Liver (tissue), 9 donors: Measurements from ENCODE around the gene NOS1AP. TPM values are rescaled to one million over a fixed set of nuclear protein-coding genes. Genes with fewer than 3 reads are reported as not detected.

Experiments
- DNase-seq: peaks from one replicate; pipeline ENCODE4 v3.0.0-alpha.2; 2017; ENCODE audit warnings: low spot score
- H3K27ac ChIP-seq, 2 donors: one replicate each; pipeline ENCODE4 v1.7.0; 2013; ENCODE audit warnings: inconsistent platforms in 2 of 2, low read length in 2 of 2, control low read depth in 1 of 2, low read depth in 1 of 2, mild to moderate bottlenecking in 1 of 2
- H3K27me3 ChIP-seq, 4 donors: one replicate each; pipeline versions ENCODE4 v1.6.1 to v1.7.0; 2013; ENCODE audit warnings: low read length in 3 of 4, inconsistent platforms in 1 of 4, mild to moderate bottlenecking in 1 of 4, moderate library complexity in 1 of 4; ENCODE audit not compliant: control insufficient read depth in 4 of 4, insufficient read depth in 4 of 4
- H3K36me3 ChIP-seq, 4 donors: one replicate each; pipeline versions ENCODE4 v1.6.1 to v1.7.0; 2013; ENCODE audit warnings: low read length in 3 of 4, mild to moderate bottlenecking in 3 of 4, low read depth in 1 of 4, moderate library complexity in 1 of 4; ENCODE audit not compliant: control insufficient read depth in 4 of 4, insufficient read depth in 3 of 4
- H3K4me1 ChIP-seq, 4 donors: one replicate each; pipeline versions ENCODE4 v1.6.1 to v1.7.0; 2013; ENCODE audit warnings: low read length in 3 of 4, mild to moderate bottlenecking in 3 of 4, moderate library complexity in 1 of 4; ENCODE audit not compliant: control insufficient read depth in 4 of 4, insufficient read depth in 4 of 4
- H3K4me3 ChIP-seq, 3 donors: one replicate each; pipeline versions ENCODE4 v1.6.1 to v1.7.0; 2013; ENCODE audit warnings: low read length in 3 of 3, control low read depth in 1 of 3, low read depth in 1 of 3, mild to moderate bottlenecking in 1 of 3
- H3K9ac ChIP-seq, 2 donors: one replicate each; pipeline ENCODE4 v1.7.0; 2013; ENCODE audit warnings: low read length in 2 of 2, mild to moderate bottlenecking in 2 of 2, moderate library complexity in 2 of 2, control low read depth in 1 of 2, low read depth in 1 of 2
- H3K9me3 ChIP-seq, 4 donors: one replicate each; pipeline versions ENCODE4 v1.6.1 to v1.7.0; 2013; ENCODE audit warnings: low read length in 3 of 4; ENCODE audit not compliant: control insufficient read depth in 4 of 4
- ATF3 ChIP-seq: IDR thresholded peaks from 2 replicates; pipeline ENCODE4 v1.6.1; 2016; ENCODE audit warnings: antibody characterized with exemption
- FOXA1 ChIP-seq: IDR thresholded peaks from 2 replicates; pipeline ENCODE4 v1.6.1; 2016; ENCODE audit warnings: antibody characterized with exemption
- GABPA ChIP-seq, 2 donors: IDR thresholded peaks in 1 of 2; conservative IDR thresholded peaks in 1 of 2; 2 replicates each; pipeline ENCODE4 v1.6.1; 2016; ENCODE audit warnings: antibody characterized with exemption in 2 of 2, mild to moderate bottlenecking in 1 of 2, moderate library complexity in 1 of 2
- HNF4A ChIP-seq, 2 donors: conservative IDR thresholded peaks; 2 replicates each; pipeline ENCODE4 v1.6.1; 2016; ENCODE audit warnings: antibody characterized with exemption in 2 of 2, mild to moderate bottlenecking in 2 of 2
- HNF4G ChIP-seq: IDR thresholded peaks from 2 replicates; pipeline ENCODE4 v1.6.1; 2016; ENCODE audit warnings: antibody characterized with exemption
- JUND ChIP-seq, 2 donors: IDR thresholded peaks; 2 replicates each; pipeline ENCODE4 v1.6.1; 2016; ENCODE audit warnings: antibody characterized with exemption in 2 of 2
- RAD21 ChIP-seq, 2 donors: IDR thresholded peaks; 2 replicates each; pipeline ENCODE4 v1.6.1; 2016; ENCODE audit warnings: antibody characterized with exemption in 2 of 2, mild to moderate bottlenecking in 2 of 2
- REST ChIP-seq: IDR thresholded peaks from 2 replicates; pipeline ENCODE4 v1.6.1; 2016; ENCODE audit warnings: antibody characterized with exemption, mild to moderate bottlenecking
- RXRA ChIP-seq, 2 donors: IDR thresholded peaks; 2 replicates each; pipeline ENCODE4 v1.6.1; 2017 to 2018; ENCODE audit warnings: antibody characterized with exemption in 2 of 2, mild to moderate bottlenecking in 1 of 2
- SP1 ChIP-seq: IDR thresholded peaks from 2 replicates; pipeline ENCODE4 v1.6.1; 2018; ENCODE audit warnings: antibody characterized with exemption, mild to moderate bottlenecking
- TAF1 ChIP-seq: conservative IDR thresholded peaks from 2 replicates; pipeline ENCODE4 v1.6.1; 2016; ENCODE audit warnings: antibody characterized with exemption, mild to moderate bottlenecking
- YY1 ChIP-seq: IDR thresholded peaks from 2 replicates; pipeline ENCODE4 v1.6.1; 2016; ENCODE audit warnings: antibody characterized with exemption, mild to moderate bottlenecking
- WGBS: extraction: QIAGEN DNeasy Blood & Tissue Kit; methylation state at CpG from one replicate; pipeline ENCODE4 v1.1.7; 2013; 5-methylcytosine and 5-hydroxymethylcytosine counted together
- polyA plus RNA-seq, 2 donors: library from polyadenylated mRNA; stranded (reverse) in 1 of 2; unstranded in 1 of 2; fragments of 200-250 nt in 1 of 2; fragments of >200 nt in 1 of 2; fragmentation: Nextera tagmentation in 1 of 2; extraction: Ambion mirVana in 1 of 2; gene quantifications; one replicate each; pipeline versions ENCODE4 v1.2.1 to v1.2.3, GENCODE V29; 2013 to 2015
- total RNA-seq, 2 donors: library from RNA; depleted of rRNA; stranded (reverse); fragments of >200 nt; gene quantifications; one replicate each; pipeline ENCODE4 v1.2.3, GENCODE V29; 2014
- donor health status: healthy.
- donor health status: healthy.
- donor health status: healthy.
- donor health status: healthy.
- donor health status: healthy.

The NOS1AP gene
- total and polyA plus RNA-seq, 4 donors, result 1.4 to 13.0 (median 4.5) TPM

- TF ChIP-seq ATF3 (peak; percentile 2), TAF1 (no peak), RAD21 (IDR thresholded peaks at IDR 0.05) (peak; percentile 41 to 55), REST (no peak)
- no peak overlapping the region for H3K4me3 ChIP-seq
- no peaks in the 10 kb centered on the region for H3K9me3 ChIP-seq
- H3K27ac ChIP-seq, result peak overlapping the region; percentile 8 to 43
- no peaks in the 10 kb centered on the region for H3K36me3 ChIP-seq
- no peaks in the 10 kb centered on the region for H3K27me3 ChIP-seq
- peaks cover 5 to 35% (median 31%) of the 10 kb centered on the region in 4 donors for H3K4me1 ChIP-seq
- no peak for DNase-seq
- no peak overlapping the region for H3K9ac ChIP-seq
- 65% methylated on average over 8 of the region's 8 CpGs for WGBS
These were observed 67.9 kb downstream of the NOS1AP start for GRCh38 chr1:162137179-162137960.

- TF ChIP-seq TAF1, result no peak
- TF ChIP-seq RXRA (IDR thresholded peaks at IDR 0.05), result no peak
- no peak for TF ChIP-seq GABPA (IDR thresholded peaks at IDR 0.05 in 1 of 2, conservative IDR thresholded peaks at IDR 0.05 in 1 of 2)
- no peak for TF ChIP-seq HNF4G
- TF ChIP-seq FOXA1, result no peak
- no peak for TF ChIP-seq RAD21 (IDR thresholded peaks at IDR 0.05)
- TF ChIP-seq JUND (IDR thresholded peaks at IDR 0.05), result no peak
- no peak for TF ChIP-seq HNF4A (conservative IDR thresholded peaks at IDR 0.05)
- no peak for TF ChIP-seq REST
- no peak for TF ChIP-seq YY1
- no peak for TF ChIP-seq SP1
- 84% methylated on average over 2 of the region's 2 CpGs for WGBS
These were observed 68.6 kb downstream of the NOS1AP start for GRCh38 chr1:162138112-162138511.

More at GRCh38 chr1:162138112-162138511, 68.6 kb downstream of the NOS1AP start:
- H3K27ac ChIP-seq, result no peak overlapping the region
- H3K36me3 ChIP-seq, result no peaks in the 10 kb centered on the region
- no peak overlapping the region for H3K9ac ChIP-seq
- no peak for DNase-seq
- H3K4me3 ChIP-seq, result no peak overlapping the region
- H3K4me1 ChIP-seq, result peaks cover 3 to 28% (median 23%) of the 10 kb centered on the region in 4 donors
- H3K9me3 ChIP-seq, result no peaks in the 10 kb centered on the region
- H3K27me3 ChIP-seq, result no peaks in the 10 kb centered on the region
